Suprapubic skin (tissue), 4 donors: ENCODE data around the gene SLC25A36. TPM values are rescaled to one million over a fixed set of nuclear protein-coding genes. Genes with fewer than 3 reads are reported as not detected.
A peak's percentile ranks its signal among the peaks of the same experiment; 100 is the strongest.

Experiments used
- DNase-seq, 2 donors: peaks; one replicate each; pipeline ENCODE4 v3.0.0-alpha.2; 2019; ENCODE audit warnings: low spot score in 2 of 2
- H3K27ac ChIP-seq: fragments of 200-600 bp; sonication (generic); one replicate; pipeline ENCODE4 v1.5.1; 2019
- H3K27me3 ChIP-seq: fragments of 200-600 bp; sonication (generic); one replicate; pipeline ENCODE4 v1.5.1; 2019
- H3K36me3 ChIP-seq: fragments of 200-600 bp; sonication (generic); one replicate; pipeline ENCODE4 v1.5.1; 2019
- H3K4me1 ChIP-seq: fragments of 200-600 bp; sonication (generic); one replicate; pipeline ENCODE4 v1.5.1; 2019
- H3K4me3 ChIP-seq: fragments of 200-600 bp; sonication (generic); one replicate; pipeline ENCODE4 v1.5.1; 2019; ENCODE audit warnings: mild to moderate bottlenecking
- H3K9me3 ChIP-seq: fragments of 200-600 bp; sonication (generic); one replicate; pipeline ENCODE4 v1.5.1; 2019
- EP300 ChIP-seq: sonication (generic); formaldehyde crosslinking; IDR thresholded peaks from one replicate; pipeline ENCODE4 v1.6.1; 2017; ENCODE audit warnings: antibody characterized with exemption
- POLR2A ChIP-seq, 2 donors: fragments of 450-650 bp; IDR thresholded peaks; one replicate each; pipeline ENCODE4 v1.6.1; 2017; ENCODE audit warnings: antibody characterized with exemption in 2 of 2, mild to moderate bottlenecking in 2 of 2, moderate library complexity in 2 of 2
- POLR2AphosphoS5 ChIP-seq, 3 donors: sonication (generic); formaldehyde crosslinking; IDR thresholded peaks; one replicate each; pipeline ENCODE4 v1.6.1; 2017; ENCODE audit warnings: antibody characterized with exemption in 3 of 3
- WGBS: methylation state at CpG from one replicate; pipeline ENCODE4 v1.1.5; 2018; 5-methylcytosine and 5-hydroxymethylcytosine counted together
- total RNA-seq, 4 donors: library from RNA; depleted of rRNA; stranded (reverse); fragments of >200 nt; gene quantifications; one replicate each; pipeline ENCODE4 v1.1.0, GENCODE V29; 2016
- TF ChIP-seq, protein P1 (sequence below), 2 donors: fragments of 200-600 bp in 1 of 2; fragments of 450-650 bp in 1 of 2; sonication (generic) in 1 of 2; IDR thresholded peaks; one replicate each; pipeline ENCODE4 v1.5.1; 2016 to 2019; ENCODE audit warnings: antibody characterized with exemption in 2 of 2, mild to moderate bottlenecking in 1 of 2, moderate library complexity in 1 of 2

The SLC25A36 gene
- total RNA-seq, 4 donors from 2014 or later = 28.2 to 89.6 (median 43.1) TPM

DNA sequence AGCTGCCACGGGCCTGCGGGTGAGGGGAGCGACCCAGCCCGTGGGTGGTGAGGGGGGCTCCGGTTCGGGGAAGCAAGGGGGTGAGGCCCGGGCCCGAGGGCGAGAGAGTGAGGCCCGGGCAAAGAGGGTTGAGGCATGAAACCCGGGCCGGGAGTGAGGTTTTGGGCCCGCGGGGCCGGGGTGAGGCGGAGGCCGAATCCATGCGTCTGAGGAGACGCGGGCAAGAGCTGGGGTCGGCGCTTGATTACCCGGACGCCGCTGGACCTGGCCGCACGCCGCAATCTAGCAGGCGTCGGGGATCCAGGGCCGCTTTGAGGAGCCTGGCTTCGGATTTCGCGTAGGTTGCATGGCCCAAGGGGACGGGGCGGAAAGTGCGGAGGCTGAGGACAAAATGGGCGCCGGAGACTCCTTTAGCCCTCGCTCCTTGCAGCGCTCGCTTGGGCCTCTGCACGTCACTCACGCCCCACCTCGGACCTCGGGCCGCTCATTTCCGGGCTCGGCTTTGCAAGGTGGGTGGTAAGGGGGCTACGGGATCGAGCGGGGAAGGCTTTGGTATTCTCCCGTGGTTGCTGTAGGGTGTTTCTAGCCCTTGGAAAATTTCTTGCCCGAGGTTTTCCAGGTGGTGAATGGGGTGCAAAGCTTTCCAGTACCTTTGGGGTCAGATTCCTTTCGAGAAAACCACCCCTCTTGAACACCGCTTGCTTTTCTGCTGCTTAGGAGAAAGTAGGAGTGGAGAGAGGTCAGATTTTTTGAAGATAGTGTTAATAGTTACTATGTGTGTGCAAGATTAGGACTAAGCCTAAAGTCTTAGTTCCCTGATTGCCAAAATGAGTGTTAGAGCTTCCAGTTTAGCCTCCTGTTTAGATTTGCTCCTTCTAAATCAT is 827 bp downstream of the SLC25A36 start:
- DNase-seq = peak; percentile 79 to 80
- no peaks in the 10 kb centered on the region for H3K27me3 ChIP-seq
- no peaks in the 10 kb centered on the region for H3K9me3 ChIP-seq
- peak overlapping the region; percentile 70 for H3K4me3 ChIP-seq
- WGBS = under 1% methylated on average over 55 of the region's 56 CpGs
- TF ChIP-seq EP300 (no peak), POLR2A (IDR thresholded peaks at IDR 0.05) (no peak), POLR2AphosphoS5 (IDR thresholded peaks at IDR 0.05) (no peak)
- TF ChIP-seq, protein P1, sequence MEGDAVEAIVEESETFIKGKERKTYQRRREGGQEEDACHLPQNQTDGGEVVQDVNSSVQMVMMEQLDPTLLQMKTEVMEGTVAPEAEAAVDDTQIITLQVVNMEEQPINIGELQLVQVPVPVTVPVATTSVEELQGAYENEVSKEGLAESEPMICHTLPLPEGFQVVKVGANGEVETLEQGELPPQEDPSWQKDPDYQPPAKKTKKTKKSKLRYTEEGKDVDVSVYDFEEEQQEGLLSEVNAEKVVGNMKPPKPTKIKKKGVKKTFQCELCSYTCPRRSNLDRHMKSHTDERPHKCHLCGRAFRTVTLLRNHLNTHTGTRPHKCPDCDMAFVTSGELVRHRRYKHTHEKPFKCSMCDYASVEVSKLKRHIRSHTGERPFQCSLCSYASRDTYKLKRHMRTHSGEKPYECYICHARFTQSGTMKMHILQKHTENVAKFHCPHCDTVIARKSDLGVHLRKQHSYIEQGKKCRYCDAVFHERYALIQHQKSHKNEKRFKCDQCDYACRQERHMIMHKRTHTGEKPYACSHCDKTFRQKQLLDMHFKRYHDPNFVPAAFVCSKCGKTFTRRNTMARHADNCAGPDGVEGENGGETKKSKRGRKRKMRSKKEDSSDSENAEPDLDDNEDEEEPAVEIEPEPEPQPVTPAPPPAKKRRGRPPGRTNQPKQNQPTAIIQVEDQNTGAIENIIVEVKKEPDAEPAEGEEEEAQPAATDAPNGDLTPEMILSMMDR (IDR thresholded peaks at IDR 0.05) = no peak
- peaks cover 32% of the 10 kb centered on the region for H3K4me1 ChIP-seq
- no peaks in the 10 kb centered on the region for H3K36me3 ChIP-seq
- peak overlapping the region; percentile 95 for H3K27ac ChIP-seq

DNA sequence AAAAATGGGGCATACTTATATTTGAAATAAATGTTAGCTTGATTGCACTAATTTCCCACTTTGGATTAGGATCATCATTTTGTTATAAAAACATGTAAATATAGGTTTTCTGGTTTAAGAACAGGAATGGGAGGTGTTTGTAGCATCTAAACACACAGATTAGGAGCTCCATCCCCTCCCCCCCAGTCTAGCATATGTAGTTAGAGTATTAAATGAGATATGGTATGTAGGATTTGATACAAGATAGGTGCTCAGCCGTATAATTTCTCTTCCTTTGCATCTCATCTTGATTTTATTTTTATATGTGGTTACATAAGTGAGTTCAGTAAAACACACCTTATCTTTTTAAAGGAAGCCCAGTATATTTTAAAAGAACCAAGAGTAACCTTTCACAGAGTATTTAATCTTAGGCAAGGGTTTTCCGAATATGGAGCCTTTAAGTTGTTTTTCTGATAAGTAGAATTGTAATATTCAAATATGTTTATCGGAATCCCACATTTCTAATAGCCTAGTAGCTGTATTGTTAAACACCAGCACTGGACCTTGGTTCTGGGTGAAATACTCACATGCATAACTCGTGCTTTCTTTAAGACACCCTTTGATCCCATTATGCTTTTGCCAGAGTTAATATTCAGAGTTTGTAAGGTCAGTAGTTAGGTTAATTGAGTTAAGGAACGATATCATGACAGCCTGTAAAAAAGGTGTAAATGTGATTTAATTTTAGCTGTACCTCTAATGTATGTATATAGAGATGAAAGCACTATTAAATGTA is 2.3 kb downstream of the SLC25A36 start:
- Histone ChIP-seq H3K36me3 (no peaks in the 10 kb centered on the region), H3K4me3 (peak overlapping the region; percentile 70), H3K4me1 (peaks cover 37% of the 10 kb centered on the region), H3K9me3 (no peaks in the 10 kb centered on the region), H3K27ac (no peak overlapping the region), H3K27me3 (no peaks in the 10 kb centered on the region)
- 71% methylated on average over 5 of the region's 5 CpGs for WGBS
- no peak for DNase-seq
- TF ChIP-seq, protein P1 (IDR thresholded peaks at IDR 0.05) = no peak
- no peak for TF ChIP-seq EP300
- no peak for TF ChIP-seq POLR2AphosphoS5 (IDR thresholded peaks at IDR 0.05)
- TF ChIP-seq POLR2A (IDR thresholded peaks at IDR 0.05) = no peak

DNA sequence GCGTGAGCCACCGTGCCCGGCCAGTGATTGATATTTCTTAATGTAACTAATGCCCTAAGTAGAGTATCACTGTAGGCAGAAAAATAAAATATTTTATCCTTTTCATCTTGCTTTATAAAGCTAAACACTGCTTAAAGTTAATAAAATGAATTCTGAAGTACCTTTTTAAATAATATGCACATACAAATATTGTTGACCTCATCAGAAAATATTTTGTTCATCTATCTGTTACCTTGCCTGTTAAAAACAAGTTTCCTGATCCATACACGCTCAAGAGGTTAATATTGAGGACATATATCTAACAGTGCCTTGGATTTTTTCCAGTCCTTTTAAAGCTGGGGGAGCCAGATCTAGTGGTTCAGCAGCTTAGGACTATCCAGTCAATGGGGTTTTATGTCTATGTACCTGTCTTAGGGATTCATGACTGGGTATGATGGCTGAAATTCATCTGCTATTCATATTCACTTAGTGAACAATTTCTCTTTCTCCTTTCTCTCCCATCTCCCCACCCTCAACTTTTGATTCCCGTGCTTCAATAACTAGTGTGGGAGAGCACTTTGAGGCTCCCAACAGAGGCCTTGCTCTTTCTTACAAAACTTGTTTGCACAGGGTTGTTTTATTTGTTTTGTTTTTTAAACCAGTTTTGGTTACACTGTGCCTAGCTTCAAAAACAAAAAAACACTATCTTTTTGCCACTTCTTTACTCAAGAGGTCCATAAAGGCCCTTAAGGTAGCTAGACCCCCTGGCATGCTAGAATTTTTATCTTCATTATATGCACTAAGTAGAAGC is 7.0 kb downstream of the SLC25A36 start:
- WGBS = 95% methylated on average over 5 of the region's 5 CpGs
- Histone ChIP-seq H3K4me1 (peaks cover 32% of the 10 kb centered on the region), H3K36me3 (no peaks in the 10 kb centered on the region), H3K27me3 (no peaks in the 10 kb centered on the region), H3K27ac (no peak overlapping the region), H3K9me3 (no peaks in the 10 kb centered on the region), H3K4me3 (no peak overlapping the region)
- no peak for DNase-seq
- TF ChIP-seq EP300 (no peak), POLR2AphosphoS5 (IDR thresholded peaks at IDR 0.05) (no peak), POLR2A (IDR thresholded peaks at IDR 0.05) (no peak)
- TF ChIP-seq, protein P1 (IDR thresholded peaks at IDR 0.05) = no peak

DNA sequence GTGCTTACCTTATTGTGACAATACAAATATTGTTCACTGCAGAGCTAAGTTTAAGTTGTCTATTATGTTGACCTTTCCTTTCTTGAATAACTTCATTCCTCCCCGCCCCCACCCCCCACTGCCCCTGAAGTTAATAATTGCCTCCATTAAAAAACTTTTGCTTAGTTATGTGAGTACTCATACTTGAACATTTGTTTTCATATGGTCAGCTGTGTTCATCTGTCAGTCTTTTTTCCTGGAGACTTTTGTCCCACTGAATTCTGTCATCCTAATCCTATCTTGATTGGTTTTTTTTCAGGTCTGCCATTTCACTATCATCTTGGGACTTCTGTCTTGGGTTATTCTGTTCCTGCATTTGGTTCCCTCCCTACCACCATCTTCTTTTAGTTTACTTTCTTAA is 8.5 kb downstream of the SLC25A36 start:
- Histone ChIP-seq H3K4me1 (peaks cover 22% of the 10 kb centered on the region), H3K9me3 (no peaks in the 10 kb centered on the region), H3K36me3 (no peaks in the 10 kb centered on the region), H3K4me3 (no peak overlapping the region), H3K27me3 (no peaks in the 10 kb centered on the region), H3K27ac (no peak overlapping the region)
- 93% methylated on average over 1 of the region's 1 CpG for WGBS
- no peak for TF ChIP-seq EP300
- no peak for TF ChIP-seq POLR2AphosphoS5 (IDR thresholded peaks at IDR 0.05)
- no peak for TF ChIP-seq POLR2A (IDR thresholded peaks at IDR 0.05)
- TF ChIP-seq, protein P1 (IDR thresholded peaks at IDR 0.05) = no peak
- DNase-seq = no peak
